ENCODE data around the gene NECAB3. TPM values are rescaled to one million over a fixed set of nuclear protein-coding genes. Genes with fewer than 3 reads are reported as not detected.

NECAB3 gene
- total and polyA plus RNA-seq, 2 of the 13 experiments (the other 11 are each of a cell fraction or from before 2014, with no cell fraction given), result 61.5 to 65.5 TPM

- TF ChIP-seq ZBTB38 (CRISPR knock-in tag; IDR thresholded peaks at IDR 0.05) (peak; percentile 47; the same call in 1 of the 2 replicates), ZNF570 (CRISPR knock-in tag; IDR thresholded peaks at IDR 0.05; ENCODE audit: borderline replicate concordance) (no peak), KMT2A (CRISPR knock-in tag; IDR thresholded peaks at IDR 0.05) (no peak), LCORL (IDR thresholded peaks at IDR 0.05) (no peak), LCORL (CRISPR knock-in tag; IDR thresholded peaks at IDR 0.05) (no peak), TOPORS (CRISPR knock-in tag; IDR thresholded peaks at IDR 0.05) (no peak), DRAP1 (CRISPR knock-in tag; IDR thresholded peaks at IDR 0.05) (no peak), ZKSCAN8 (CRISPR knock-in tag; IDR thresholded peaks at IDR 0.05; ENCODE audit: borderline replicate concordance) (no peak), PBX3 (CRISPR knock-in tag; IDR thresholded peaks at IDR 0.05; ENCODE audit: borderline replicate concordance) (no peak), PTBP1 (IDR thresholded peaks at IDR 0.05; ENCODE audit: low read depth, low read length, poor library complexity, severe bottlenecking) (no peak), SP2 (CRISPR knock-in tag; IDR thresholded peaks at IDR 0.05) (0 out of 2 replicates have a peak, but pooled peaks have one; percentile 17), ZNF644 (CRISPR knock-in tag; IDR thresholded peaks at IDR 0.05; ENCODE audit: low read depth) (no peak), ZBTB40 (IDR thresholded peaks at IDR 0.05) (no peak), ZBTB40 (CRISPR knock-in tag; IDR thresholded peaks at IDR 0.05) (no peak), KLF9 (CRISPR knock-in tag; IDR thresholded peaks at IDR 0.05; ENCODE audit: low read depth) (no peak), GLMP (CRISPR knock-in tag; IDR thresholded peaks at IDR 0.05; ENCODE audit: borderline replicate concordance) (no peak), ELK4 (CRISPR knock-in tag; IDR thresholded peaks at IDR 0.05; ENCODE audit: borderline replicate concordance) (no peak)
Measured at GRCh38 chr20:33684533-33685327, 10.5 kb upstream of the NECAB3 start (continued).
